GM21367 (cell line): Measurements from ENCODE around the gene TMEM132C.
"Not testable (repeated sequence)": the region's sequence is repeated elsewhere in the genome, so short reads cannot be mapped to it uniquely, and the experiment has no call there.

Source experiments
- ATAC-seq: cut with Tn5 transposase; IDR thresholded peaks from one replicate; pipeline ENCODE4 v1.9.1; 2021; ENCODE audit not compliant: unreplicated experiment

Gene TMEM132C

GRCh38 chr12:128549601-128550218 lies 282.7 kb downstream of the TMEM132C start:
- ATAC-seq, result no peak

GRCh38 chr12:128551266-128551665 lies 284.3 kb downstream of the TMEM132C start:
- no peak for ATAC-seq

- ATAC-seq, result no peak
These were observed 287.8 kb downstream of the TMEM132C start for GRCh38 chr12:128554546-128555304.

DNA sequence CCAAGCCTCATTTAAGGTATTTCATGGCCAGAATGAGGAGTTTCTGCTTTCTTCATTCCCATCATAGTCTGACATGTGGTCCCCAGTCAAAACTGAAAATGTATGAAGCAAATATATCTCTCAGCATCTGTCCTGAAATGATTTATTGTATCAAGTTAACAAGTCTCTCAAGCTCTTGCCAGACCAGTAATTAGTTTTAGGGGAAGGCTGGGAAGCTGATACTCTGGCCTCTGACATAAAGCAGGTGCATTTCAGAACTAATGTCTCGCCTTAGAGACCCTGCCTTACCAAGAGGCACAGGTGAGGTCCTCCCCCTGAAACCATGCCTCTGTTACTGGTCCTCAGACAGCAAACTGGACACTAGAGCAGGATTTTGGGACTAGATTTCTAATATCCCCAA lies 290.3 kb downstream of the TMEM132C start:
- ATAC-seq, result no peak

GRCh38 chr12:128564956-128565355 lies 298.0 kb downstream of the TMEM132C start:
- no peak for ATAC-seq

GRCh38 chr12:128567730-128568129 lies 300.8 kb downstream of the TMEM132C start:
- no peak for ATAC-seq

DNA sequence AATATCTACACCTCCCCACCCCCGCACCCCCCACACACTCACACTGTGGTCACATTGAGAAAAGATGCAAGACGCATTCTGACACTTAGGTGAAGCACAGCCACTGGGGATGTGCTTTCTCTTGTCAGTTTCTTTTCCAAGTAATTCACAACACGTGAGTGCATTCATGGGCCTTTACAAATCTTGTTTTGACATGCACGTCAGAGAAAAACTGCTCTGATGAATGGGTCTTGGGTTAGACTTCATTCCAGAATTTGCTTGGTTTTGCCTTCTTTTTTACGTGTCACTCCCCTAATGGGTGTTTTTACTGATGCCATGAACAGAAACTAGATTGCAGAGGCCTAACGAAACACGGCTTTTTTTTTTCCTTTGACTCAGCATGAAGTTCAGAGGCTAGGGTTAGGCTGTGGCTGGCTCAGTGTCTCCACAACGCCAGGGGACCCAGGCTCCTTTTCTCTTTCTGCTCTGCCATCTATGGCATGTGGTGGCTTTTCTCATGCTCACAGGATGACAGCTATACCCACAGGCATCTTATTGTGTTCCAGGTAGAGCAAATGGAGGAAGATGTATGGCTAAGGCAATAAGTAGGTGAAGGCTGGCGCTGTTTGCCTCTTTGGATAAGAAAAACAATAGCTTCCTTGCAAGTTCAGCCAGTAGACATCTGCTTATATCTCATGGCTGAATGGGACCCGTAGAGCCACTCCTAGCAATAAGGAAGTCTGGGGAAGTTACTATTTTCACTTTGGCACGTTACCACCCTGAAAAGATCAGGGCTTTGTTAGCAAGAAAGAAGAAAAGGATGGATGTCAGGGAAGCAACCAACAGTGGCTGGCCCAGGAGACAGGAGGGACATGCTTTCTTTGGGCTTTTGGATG lies 303.5 kb downstream of the TMEM132C start:
- ATAC-seq, result peak; percentile 83

GRCh38 chr12:128571906-128572810 lies 305.2 kb downstream of the TMEM132C start:
- ATAC-seq, result no peak

DNA sequence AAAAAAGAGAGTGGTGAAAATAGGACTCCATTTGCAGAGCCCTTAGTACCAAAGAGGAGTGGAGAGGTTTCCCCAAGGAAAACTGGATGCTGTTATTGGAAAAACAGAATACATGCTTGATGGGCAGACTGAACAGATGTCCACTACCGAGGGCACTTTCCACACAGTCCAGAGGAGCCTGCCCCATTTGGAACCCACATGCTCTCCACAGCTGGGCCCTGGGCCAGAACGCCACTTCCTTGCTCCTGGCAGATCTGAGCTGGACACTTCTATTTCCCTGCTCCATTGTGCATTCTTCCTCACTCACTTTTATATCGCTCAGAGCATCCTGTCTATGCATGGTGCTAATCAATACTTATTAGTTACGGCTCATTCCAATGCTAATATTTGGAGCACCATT lies 306.9 kb downstream of the TMEM132C start:
- no peak for ATAC-seq

- no peak for ATAC-seq
These were observed 311.1 kb downstream of the TMEM132C start for GRCh38 chr12:128578045-128578444.

DNA sequence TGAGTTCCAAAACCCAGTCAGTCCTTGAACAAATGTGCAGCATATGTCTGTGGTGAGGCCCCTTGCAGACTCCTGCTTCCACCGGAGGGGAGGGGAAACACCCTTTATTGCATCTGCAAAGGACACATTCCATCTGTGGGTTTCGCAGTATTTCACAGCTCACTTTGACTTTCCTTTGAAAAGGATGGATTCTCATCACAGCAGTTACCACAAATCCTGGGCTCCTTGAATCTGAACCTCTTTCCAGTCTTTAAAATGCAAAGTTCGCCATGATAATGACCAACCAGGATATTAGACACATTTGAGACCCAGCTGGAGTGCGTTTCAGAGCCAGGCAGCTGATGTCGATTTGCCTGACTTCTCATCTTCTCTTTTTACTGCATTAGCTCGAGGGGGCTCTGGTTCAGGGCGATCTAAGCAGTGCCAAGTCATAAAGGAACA lies 314.4 kb downstream of the TMEM132C start:
- no peak for ATAC-seq

DNA sequence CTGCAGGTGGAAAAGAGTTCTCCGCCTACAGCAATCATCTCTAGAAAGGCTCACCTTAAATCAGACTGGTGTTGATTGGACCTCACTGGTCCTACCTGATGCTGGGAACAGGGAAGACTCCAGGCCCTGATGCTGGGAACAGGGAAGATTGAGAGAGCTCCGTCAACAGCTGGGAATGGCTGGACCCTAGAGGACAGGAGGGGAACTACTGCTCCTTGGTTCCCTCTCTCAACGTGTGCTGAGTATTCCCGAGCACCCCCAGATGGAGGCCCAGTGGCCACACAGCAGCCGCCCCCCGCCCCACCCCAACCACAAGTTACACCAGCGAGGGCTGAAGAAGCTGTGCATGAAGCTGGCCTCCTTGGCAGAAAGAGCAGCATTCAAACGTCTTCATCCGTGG lies 316.5 kb downstream of the TMEM132C start:
- ATAC-seq, result no peak

- no peak for ATAC-seq
These were observed 319.6 kb downstream of the TMEM132C start for GRCh38 chr12:128586451-128587029.

DNA sequence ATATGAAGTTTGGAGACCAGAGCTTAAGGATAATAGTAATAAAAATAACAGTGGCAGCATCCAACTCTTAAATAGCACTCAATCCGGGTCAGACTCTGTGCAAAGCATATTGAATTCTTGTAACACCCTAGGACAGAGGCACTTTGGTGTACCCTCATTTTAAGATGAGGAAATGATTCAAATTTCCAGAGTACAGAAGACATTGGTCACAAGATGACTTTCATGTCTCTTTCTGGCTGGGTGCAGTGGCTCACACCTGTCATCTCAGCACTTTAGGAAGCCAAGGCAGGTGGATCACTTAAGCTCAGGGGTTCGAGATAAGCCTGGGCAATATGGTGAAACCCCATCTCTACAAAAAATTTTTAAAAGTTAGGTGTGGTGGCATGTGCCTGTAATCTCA lies 320.9 kb downstream of the TMEM132C start:
- no peak for ATAC-seq

DNA sequence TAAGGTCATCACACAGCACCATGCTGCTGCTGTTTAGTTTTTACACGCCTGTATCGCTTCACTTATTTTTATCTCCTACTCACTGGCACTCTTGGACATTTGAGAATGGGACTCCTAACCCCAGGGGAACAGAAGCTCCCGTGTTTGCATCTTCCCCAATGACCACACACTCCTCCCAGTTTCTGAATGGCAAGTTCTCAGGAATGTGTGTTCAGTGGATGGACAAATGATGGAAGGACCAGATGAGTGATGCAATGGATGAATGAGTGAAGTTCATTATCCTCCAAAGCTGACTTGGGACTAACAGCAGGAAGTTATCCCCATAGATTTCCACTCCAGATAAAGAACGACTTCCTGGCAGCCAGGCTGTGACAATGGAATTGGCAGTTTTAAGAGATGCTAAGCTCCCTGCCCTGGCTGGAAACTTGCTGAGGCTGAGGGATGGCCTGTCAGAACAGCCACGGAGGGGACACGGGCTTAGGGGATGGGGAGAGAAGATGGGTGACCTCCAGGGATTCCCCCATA lies 325.3 kb downstream of the TMEM132C start:
- ATAC-seq, result no peak

DNA sequence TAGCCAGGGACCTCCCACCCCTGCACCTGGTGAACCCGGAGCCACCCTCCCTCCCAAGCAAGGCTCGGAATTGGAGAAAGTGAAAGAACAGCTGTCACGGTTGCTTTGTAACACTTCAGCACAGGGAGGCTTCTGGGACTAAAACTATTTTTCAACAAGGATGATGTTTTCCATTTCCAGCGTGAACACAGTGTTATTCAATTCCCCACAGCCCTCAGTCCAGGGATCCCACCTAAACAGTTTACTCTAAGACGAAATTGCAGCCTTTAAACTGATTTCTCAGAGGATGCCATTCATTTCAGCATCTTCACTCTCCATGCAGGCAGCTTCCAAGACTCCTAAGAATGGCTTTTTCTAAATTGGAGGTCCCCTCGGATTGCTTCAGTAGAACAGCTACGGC lies 327.6 kb downstream of the TMEM132C start:
- ATAC-seq, result no peak

DNA sequence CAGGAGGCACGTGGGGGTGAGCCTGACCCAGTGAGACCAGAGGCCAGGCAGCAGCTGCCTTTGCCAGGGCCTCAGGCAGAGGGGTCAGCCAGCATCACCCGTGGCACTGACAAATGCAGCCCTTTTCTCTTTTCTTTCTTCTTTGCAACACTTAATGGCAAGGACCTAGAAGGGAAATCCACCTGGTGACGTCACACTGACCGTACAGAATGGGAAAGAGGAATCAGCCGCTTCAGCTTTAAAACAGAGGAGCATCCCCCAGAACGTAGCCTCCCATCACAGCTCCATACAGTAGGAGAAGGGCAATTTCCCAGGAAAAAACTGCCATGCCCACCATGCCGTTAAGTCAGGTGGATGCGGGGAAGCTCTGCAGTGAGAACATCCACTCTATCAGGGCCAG lies 328.6 kb downstream of the TMEM132C start:
- ATAC-seq, result no peak

GRCh38 chr12:128600886-128601285 lies 333.9 kb downstream of the TMEM132C start:
- no peak for ATAC-seq

- no peak for ATAC-seq
These were observed 336.7 kb downstream of the TMEM132C start for GRCh38 chr12:128603573-128604115.

DNA sequence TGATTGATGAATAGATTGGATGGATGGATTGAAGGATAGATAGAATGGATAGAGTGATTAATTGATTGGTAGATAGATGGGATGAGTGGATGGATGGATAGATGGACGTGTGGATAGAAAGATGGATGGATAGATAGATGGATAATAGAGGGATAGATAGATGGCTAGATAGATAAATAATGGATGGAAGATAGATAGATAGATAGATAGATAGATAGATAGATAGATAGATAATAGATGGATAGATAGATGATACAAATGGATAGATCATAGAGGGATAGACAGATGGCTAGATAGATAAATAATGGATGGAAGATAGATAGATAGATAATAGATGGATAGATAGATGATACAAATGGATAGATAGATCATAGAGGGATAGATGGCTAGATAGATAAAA lies 337.2 kb downstream of the TMEM132C start:
- ATAC-seq, result not testable (repeated sequence)
